Activated naive CD8-positive, alpha-beta T cell treated with anti-CD3 and anti-CD28 coated beads for 36 hours (primary cell): Measurements from ENCODE around the gene SPEM2. TPM values are rescaled to one million over a fixed set of nuclear protein-coding genes. Genes with fewer than 3 reads are reported as not detected.
"Not testable (repeated sequence)": the region's sequence is repeated elsewhere in the genome, so short reads cannot be mapped to it uniquely, and the experiment has no call there.

Experiments used
- DNase-seq: peaks from one replicate; pipeline ENCODE4 v3.0.0; 2021
- H3K27ac Mint-ChIP-seq: one replicate; pipeline ENCODE4 v1.8.0; 2022; ENCODE audit warnings: mild to moderate bottlenecking, moderate library complexity, mixed read lengths
- H3K27me3 Mint-ChIP-seq: one replicate; pipeline ENCODE4 v1.8.0; 2022; ENCODE audit warnings: mild to moderate bottlenecking, mixed read lengths
- H3K36me3 Mint-ChIP-seq: one replicate; pipeline ENCODE4 v1.8.0; 2021; ENCODE audit warnings: mild to moderate bottlenecking, mixed read lengths
- H3K4me1 Mint-ChIP-seq: one replicate; pipeline ENCODE4 v1.8.0; 2021; ENCODE audit warnings: mixed read lengths
- H3K4me3 Mint-ChIP-seq: one replicate; pipeline ENCODE4 v1.8.0; 2022; ENCODE audit warnings: mild to moderate bottlenecking, moderate library complexity, mixed read lengths
- H3K9me3 Mint-ChIP-seq: one replicate; pipeline ENCODE4 v1.8.0; 2022; ENCODE audit warnings: mixed read lengths
- total RNA-seq, 2 experiments: library from RNA; stranded (reverse); gene quantifications; one replicate each; pipeline ENCODE4 v1.2.3, GENCODE V29; 2021

The SPEM2 gene
- total RNA-seq, 2 experiments from 2014 or later = not detected

DNA sequence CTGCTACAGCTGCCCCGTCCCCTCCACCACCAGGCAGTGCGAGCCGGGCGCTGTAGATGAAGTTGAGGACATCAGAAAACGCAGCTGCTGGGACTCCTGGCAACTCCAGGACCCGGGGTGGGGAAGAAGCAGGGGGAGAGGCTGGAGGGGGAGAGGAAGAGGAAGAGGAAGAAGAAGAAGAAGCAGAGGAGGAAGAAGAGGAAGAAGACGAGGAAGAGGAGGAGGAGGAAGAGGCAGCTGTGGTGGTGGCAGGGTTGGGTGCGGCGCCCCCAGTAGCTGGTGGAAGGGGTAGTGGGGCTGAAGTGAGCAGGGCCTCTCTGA is 40.9 kb downstream of the SPEM2 start:
- Mint-ChIP-seq H3K27me3 (no peaks in the 10 kb centered on the region), H3K27ac (peak overlapping the region; percentile 42), H3K36me3 (peaks cover 8% of the 10 kb centered on the region), H3K9me3 (no peaks in the 10 kb centered on the region), H3K4me1 (peaks cover 20% of the 10 kb centered on the region), H3K4me3 (no peak overlapping the region)
- DNase-seq = no peak

DNA sequence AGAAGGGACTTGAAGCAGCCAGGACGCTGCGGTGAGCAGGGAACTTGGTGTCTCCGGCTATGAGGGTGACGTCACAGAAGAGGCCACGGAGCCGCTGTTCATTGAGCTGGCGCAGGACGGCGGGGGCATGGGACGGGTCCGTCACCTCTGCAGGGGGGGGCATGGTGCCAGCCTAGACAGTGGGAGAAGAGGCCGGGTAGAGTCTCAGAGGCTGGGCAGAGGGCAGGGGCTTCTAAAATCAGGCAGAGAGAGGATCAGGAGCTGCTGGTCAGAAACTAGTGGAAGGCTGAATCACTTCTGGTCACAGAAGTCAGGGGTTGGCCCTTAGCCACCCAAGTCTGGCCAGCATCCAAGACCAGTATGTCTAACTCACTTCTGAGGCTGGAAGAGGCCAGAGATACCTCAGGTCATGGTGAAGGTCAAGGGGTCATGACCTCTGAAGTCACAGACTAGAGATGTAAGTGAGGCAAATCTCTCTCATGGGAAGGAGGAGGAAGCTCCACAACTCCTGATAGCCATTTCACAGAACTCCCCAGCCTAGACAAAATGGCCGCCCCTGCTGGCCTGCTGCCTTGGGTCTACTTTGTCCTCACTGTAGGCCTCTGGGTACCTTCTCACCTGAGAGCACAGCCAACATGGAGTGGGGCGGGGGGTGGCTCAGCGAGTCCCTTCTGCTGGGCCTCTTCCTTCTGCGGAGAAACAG is 41.4 kb downstream of the SPEM2 start:
- Mint-ChIP-seq H3K27ac (peak overlapping the region; percentile 74), H3K4me1 (peaks cover 24% of the 10 kb centered on the region), H3K4me3 (no peak overlapping the region), H3K9me3 (no peaks in the 10 kb centered on the region), H3K27me3 (no peaks in the 10 kb centered on the region), H3K36me3 (peaks cover 5% of the 10 kb centered on the region)
- no peak for DNase-seq

DNA sequence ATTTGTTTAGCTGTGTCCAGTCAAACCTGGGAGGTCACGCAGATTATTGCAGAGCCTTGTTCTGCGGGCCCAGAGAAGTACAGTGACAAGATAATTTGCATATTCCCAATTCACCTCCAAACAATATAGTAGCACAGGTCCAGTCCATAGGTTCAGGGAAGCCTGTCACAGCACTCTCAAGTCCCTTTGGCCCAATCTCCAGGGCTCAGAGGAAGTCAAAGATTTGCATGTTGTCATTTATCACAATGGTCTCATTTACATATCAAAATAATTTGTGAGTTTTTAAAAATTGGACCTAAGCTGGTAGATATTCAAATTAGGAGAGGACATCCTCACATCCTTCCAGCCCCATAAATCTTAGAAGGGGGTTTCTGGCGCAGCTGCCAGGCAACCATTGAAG is 42.1 kb downstream of the SPEM2 start:
- Mint-ChIP-seq H3K9me3 (no peaks in the 10 kb centered on the region), H3K36me3 (peaks cover 5% of the 10 kb centered on the region), H3K4me3 (no peak overlapping the region), H3K27ac (peak overlapping the region; percentile 74), H3K4me1 (peaks cover 27% of the 10 kb centered on the region), H3K27me3 (no peaks in the 10 kb centered on the region)
- no peak for DNase-seq

DNA sequence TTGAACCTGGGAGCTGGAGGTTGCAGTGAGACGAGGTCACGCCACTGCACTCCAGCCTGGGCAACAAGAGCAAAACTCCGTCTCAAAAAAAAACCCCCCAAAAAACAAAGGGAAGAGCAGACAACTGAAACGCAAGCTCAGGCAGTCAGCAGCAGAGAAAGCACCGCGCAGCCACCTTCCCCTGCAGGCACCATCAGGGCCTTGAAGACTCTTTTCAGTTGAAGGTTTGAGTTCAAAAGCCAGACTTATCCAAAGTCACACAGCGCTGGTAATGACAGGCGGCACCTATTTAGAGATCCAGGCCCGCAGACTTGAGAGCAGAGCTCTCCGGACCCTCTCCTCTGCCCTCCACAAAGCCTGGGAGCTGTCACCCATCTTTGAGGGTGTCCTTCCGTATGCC is 42.9 kb downstream of the SPEM2 start:
- Mint-ChIP-seq H3K36me3 (peaks cover 5% of the 10 kb centered on the region), H3K4me1 (peaks cover 30% of the 10 kb centered on the region), H3K9me3 (no peaks in the 10 kb centered on the region), H3K27ac (no peak overlapping the region), H3K4me3 (no peak overlapping the region), H3K27me3 (no peaks in the 10 kb centered on the region)
- no peak for DNase-seq

DNA sequence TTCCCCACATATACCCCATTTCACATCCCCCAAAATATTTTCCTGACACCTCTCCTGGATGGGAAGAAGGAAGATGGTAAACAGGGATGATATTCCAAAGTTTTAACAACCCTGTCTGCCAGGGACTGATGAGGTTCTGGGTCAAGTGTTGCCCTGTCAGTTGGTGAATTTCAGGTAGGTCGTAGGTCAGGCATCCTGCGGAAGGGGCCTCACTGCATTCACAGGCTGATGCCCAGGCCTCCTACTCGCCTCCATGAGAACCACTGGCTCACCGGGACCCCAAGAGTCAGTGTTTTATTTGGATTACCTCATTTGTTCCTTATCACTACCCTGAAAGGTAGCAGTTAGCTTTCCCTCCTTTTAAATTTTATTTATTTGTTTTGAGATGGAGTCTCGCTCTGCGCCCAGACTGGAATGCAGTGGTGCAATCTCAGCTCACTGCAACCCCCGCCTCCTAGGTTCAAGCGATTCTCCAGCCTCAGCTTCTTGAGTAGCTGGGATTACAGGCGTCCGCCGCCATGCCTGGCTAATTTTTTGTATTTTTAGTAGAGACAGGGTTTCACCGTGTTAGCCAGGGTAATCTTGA is 43.5 kb downstream of the SPEM2 start:
- H3K4me1 Mint-ChIP-seq = peaks cover 30% of the 10 kb centered on the region
- H3K36me3 Mint-ChIP-seq = peaks cover 4% of the 10 kb centered on the region
- no peaks in the 10 kb centered on the region for H3K27me3 Mint-ChIP-seq
- no peak for DNase-seq
- no peak overlapping the region for H3K4me3 Mint-ChIP-seq
- no peaks in the 10 kb centered on the region for H3K9me3 Mint-ChIP-seq
- no peak overlapping the region for H3K27ac Mint-ChIP-seq

DNA sequence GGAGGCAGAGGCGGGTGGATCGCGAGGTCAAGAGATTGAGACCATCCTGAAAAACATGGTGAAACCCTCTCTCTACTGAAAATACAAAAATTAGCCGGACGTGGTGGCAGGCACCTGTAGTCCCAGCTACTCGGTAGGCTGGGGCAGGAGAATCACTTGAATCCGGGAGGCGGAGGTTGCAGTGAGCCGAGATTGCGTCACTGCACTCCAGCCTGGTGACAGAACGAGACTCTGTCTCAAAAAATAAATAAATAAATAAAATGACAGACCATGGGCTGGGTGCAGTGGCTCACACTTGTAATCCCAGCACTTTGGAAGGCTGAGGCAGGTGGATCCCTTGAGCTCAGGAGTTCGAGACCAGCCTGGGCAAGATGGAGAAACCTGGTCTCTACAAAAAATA is 44.4 kb downstream of the SPEM2 start:
- not testable (repeated sequence) for H3K9me3 Mint-ChIP-seq, DNase-seq, H3K27me3 Mint-ChIP-seq, H3K27ac Mint-ChIP-seq, H3K36me3 Mint-ChIP-seq, H3K4me3 Mint-ChIP-seq
- peaks cover 30% of the 10 kb centered on the region for H3K4me1 Mint-ChIP-seq

DNA sequence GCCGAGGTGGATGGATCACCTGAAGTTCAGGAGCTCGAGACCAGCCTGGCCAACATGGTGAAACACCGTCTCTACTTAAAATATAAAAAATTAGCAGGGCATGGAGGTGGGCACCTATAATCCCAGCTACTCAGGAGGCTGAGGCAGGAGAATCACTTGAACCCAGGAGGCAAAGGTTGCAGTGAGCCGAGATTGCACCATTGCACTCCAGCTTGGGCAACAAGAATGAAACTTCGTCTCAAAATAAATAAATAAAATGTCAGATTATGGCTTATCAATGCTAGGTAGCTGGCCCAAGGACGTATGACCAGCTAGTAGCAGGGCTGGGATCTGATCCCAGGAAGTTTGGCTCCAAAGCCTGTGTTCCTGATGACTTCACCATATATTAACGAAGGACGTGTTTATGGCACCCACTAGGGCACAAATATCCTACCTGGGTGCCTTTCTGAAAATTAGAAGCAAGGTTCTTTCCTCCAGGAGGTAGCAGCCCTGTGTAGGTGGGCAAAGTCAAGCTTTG is 45.1 kb downstream of the SPEM2 start:
- H3K9me3 Mint-ChIP-seq, H3K4me3 Mint-ChIP-seq, H3K36me3 Mint-ChIP-seq, H3K27ac Mint-ChIP-seq, DNase-seq, H3K27me3 Mint-ChIP-seq: not testable (repeated sequence)
- H3K4me1 Mint-ChIP-seq = peaks cover 30% of the 10 kb centered on the region

DNA sequence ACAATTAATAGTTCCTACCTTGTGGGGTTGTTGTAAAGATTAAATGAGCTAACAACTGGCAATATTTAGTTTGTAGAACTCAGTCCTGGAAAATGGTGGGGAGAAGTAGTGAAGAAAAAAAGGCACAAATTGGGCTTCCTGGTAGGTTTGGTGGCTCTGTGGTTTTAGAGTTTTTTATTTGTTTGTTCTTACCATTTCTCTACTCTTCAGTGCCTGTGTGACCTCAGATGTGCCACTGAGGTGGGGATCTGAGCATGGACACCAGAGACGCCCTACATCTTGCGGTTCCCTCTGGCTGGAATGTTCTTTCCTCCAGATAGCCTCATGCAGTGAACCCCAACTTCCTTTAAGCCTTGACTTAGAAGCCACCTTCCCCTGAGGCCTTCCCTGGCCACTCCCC is 46.3 kb downstream of the SPEM2 start:
- Mint-ChIP-seq H3K9me3 (no peaks in the 10 kb centered on the region), H3K27me3 (no peaks in the 10 kb centered on the region), H3K27ac (peak overlapping the region; percentile 70), H3K4me1 (peaks cover 38% of the 10 kb centered on the region), H3K36me3 (peaks cover 11% of the 10 kb centered on the region), H3K4me3 (no peak overlapping the region)
- DNase-seq = no peak

DNA sequence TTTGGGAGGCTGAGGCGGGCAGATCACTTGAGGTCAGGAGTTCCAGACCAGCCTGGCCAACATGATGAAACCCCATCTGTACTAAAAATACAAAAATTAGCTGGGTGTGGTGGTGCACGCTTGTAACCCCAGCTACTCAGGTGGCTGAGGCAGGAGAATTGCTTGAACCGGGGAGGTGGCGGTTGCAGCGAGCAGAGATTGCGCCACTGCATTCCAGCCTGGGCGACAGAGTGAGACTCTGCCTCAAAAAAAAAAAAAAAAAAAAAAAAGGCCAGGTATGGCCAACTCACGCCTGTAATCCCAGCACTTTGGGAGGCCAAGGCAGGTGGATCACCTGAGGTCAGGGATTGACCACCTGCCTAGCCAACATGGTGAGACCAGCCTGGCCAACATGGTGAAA is 49.4 kb downstream of the SPEM2 start:
- Mint-ChIP-seq H3K36me3 (peaks cover 15% of the 10 kb centered on the region), H3K4me1 (peaks cover 36% of the 10 kb centered on the region)
- not testable (repeated sequence) for DNase-seq, H3K27me3 Mint-ChIP-seq, H3K4me3 Mint-ChIP-seq, H3K27ac Mint-ChIP-seq, H3K9me3 Mint-ChIP-seq

DNA sequence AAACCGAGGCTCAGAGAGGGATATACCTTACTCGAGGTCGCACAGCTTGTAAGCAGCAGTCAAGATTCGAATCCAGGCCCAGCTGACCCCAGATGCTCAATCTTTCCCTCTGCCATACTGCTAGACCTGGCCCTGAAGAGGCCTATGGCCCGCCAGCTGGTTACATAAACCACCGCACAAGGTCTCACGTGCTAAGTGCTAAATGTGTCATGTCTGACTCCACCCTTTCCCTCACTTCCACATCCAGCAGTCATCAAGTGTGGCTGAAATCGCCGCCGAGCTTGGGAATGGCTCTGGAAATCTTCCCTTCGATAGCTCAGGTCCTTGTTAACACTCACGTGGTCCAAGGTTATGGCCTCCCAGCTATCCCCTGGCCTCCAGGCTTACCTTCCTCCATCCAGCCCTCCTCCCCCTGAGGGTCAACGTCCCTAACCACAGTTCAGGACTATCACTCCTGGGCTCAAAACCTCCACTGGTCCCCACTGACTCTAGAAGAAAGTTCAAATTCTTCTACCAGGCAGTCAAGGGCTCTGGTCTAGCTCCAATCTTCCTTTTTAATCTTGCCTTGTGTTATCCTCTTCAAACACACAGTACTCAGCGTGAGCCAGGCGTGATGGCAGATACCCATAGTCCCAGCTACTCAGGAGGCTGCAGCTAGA is 50.5 kb downstream of the SPEM2 start:
- Mint-ChIP-seq H3K9me3 (no peaks in the 10 kb centered on the region), H3K4me3 (peak overlapping the region; percentile 56), H3K4me1 (peaks cover 43% of the 10 kb centered on the region), H3K27me3 (no peaks in the 10 kb centered on the region), H3K27ac (peak overlapping the region; percentile 92), H3K36me3 (peaks cover 17% of the 10 kb centered on the region)
- no peak for DNase-seq

DNA sequence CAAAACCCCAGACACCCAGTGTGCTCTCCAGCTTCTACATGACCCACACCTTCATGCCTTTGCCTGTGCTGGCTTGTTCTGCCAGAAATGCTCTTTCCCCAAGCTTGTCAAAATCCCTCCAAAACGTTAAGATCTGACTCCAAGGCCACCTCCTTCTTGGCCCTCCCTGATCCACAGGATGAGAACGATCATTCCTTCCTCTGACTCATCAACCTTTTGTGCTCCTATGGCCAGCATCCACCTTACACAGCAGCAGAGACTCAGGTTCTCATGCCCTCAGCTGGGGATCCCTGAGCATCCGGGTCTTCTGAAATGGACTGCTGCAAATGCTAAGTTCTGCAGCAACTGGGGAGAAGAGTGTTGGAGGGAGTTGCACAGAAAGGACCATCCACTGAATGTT is 51.1 kb downstream of the SPEM2 start:
- H3K4me3 Mint-ChIP-seq = peak overlapping the region; percentile 56
- peak overlapping the region; percentile 92 for H3K27ac Mint-ChIP-seq

DNA sequence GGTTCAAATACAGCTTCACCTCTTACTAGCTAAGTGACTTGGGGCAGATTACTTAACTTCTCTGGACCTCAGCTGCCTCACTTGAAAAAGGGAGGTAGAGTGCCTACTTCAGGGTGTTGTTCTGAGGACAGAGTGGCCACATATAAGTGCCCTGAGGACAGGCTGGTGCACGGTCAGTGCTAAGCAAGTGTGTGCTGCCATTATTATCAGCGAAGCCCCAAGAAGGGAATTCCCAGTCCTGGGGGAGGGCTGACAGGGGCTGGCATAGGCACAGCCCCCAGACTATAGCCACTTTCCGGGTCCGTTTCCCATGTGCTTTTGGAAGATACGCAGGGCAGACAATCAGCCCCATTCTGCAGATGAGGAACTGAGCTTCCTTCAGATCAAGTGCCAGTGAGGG is 51.5 kb downstream of the SPEM2 start:
- Mint-ChIP-seq H3K27me3 (no peaks in the 10 kb centered on the region), H3K4me3 (peak overlapping the region; percentile 90), H3K27ac (peak overlapping the region; percentile 92), H3K4me1 (peaks cover 45% of the 10 kb centered on the region), H3K36me3 (peaks cover 17% of the 10 kb centered on the region), H3K9me3 (no peaks in the 10 kb centered on the region)
- no peak for DNase-seq

More for the DNA sequence above, 51.1 kb downstream of the SPEM2 start:
- Mint-ChIP-seq H3K27me3 (no peaks in the 10 kb centered on the region), H3K4me1 (peaks cover 45% of the 10 kb centered on the region), H3K36me3 (peaks cover 17% of the 10 kb centered on the region), H3K9me3 (no peaks in the 10 kb centered on the region)
- DNase-seq = no peak

Other genes starting within 250 kb of the SPEM2 start
- gene ASGR1, start 246.2 kb upstream of the SPEM2 start, total RNA-seq = 1 to 10 TPM; 2.8 to 4.4 TPM
- 1 to 10 TPM; 8.9 to 9.8 TPM for gene DLG4, start 205.8 kb upstream of the SPEM2 start, total RNA-seq
- 100 to 1,000 TPM; 245 to 256 TPM for gene ACADVL, start 205.7 kb upstream of the SPEM2 start, total RNA-seq
- 10 to 100 TPM; 64.4 to 66.5 TPM for gene DVL2, start 191.1 kb upstream of the SPEM2 start, total RNA-seq
- 10 to 100 TPM; 28.1 to 28.8 TPM for gene PHF23, start 186.2 kb upstream of the SPEM2 start, total RNA-seq
- gene GABARAP, start 183.2 kb upstream of the SPEM2 start, total RNA-seq = 100 to 1,000 TPM; 112 to 113 TPM
- gene CTDNEP1, start 173.9 kb upstream of the SPEM2 start, total RNA-seq = 100 to 1,000 TPM; 180 to 191 TPM
- 100 to 1,000 TPM in 1 of 2 experiments, 10 to 100 TPM in 1; 99.0 to 110 TPM for gene ELP5, start 173.4 kb upstream of the SPEM2 start, total RNA-seq
- gene CLDN7, start 163.1 kb upstream of the SPEM2 start, total RNA-seq = 1 to 10 TPM in 1 of 2 experiments, under 1 TPM in 1; 0.90 to 1.6 TPM
- under 1 TPM; 0.54 to 0.56 TPM for gene SLC2A4, start 143.9 kb upstream of the SPEM2 start, total RNA-seq
- gene YBX2, start 131.0 kb upstream of the SPEM2 start, total RNA-seq = under 1 TPM; 0.19 to 0.24 TPM
- 1,000 to 10,000 TPM; 1,429 to 1,492 TPM for gene EIF5A, start 118.0 kb upstream of the SPEM2 start, total RNA-seq
- 10 to 100 TPM; 58.4 to 62.6 TPM for gene GPS2, start 110.3 kb upstream of the SPEM2 start, total RNA-seq
- gene NEURL4, start 96.3 kb upstream of the SPEM2 start, total RNA-seq = 10 to 100 TPM; 44.1 to 46.0 TPM
- gene ACAP1, start 89.1 kb upstream of the SPEM2 start, total RNA-seq = 100 to 1,000 TPM; 235 to 238 TPM
- gene KCTD11, start 73.5 kb upstream of the SPEM2 start, total RNA-seq = 1 to 10 TPM; 4.0 to 4.5 TPM
- not detected for gene TMEM95, start 70.5 kb upstream of the SPEM2 start, total RNA-seq
- gene TNK1, start 44.5 kb upstream of the SPEM2 start, total RNA-seq = 1 to 10 TPM; 4.3 to 5.0 TPM
- gene PLSCR3, start 31.1 kb upstream of the SPEM2 start, total RNA-seq = 10 to 100 TPM; 63.0 to 66.8 TPM
- 10 to 100 TPM; 42.7 to 44.3 TPM for gene TMEM256, start 21.5 kb upstream of the SPEM2 start, total RNA-seq
- 1 to 10 TPM; 8.8 to 9.3 TPM for gene NLGN2, start 17.8 kb upstream of the SPEM2 start, total RNA-seq
- not detected for gene SPEM1, start 5.3 kb upstream of the SPEM2 start, total RNA-seq
- not detected for gene SPEM3, start 3.2 kb downstream of the SPEM2 start, total RNA-seq
- gene TMEM102, start 9.8 kb downstream of the SPEM2 start, total RNA-seq = 10 to 100 TPM; 10.4 TPM
- 1 to 10 TPM; 7.6 to 9.2 TPM for gene FGF11, start 13.9 kb downstream of the SPEM2 start, total RNA-seq
- gene CHRNB1, start 19.4 kb downstream of the SPEM2 start, total RNA-seq = 10 to 100 TPM; 10.6 to 11.3 TPM
- gene ZBTB4, start 54.0 kb downstream of the SPEM2 start, total RNA-seq = 10 to 100 TPM; 16.7 TPM
- gene SLC35G6, start 55.8 kb downstream of the SPEM2 start, total RNA-seq = not detected
- 100 to 1,000 TPM; 198 to 200 TPM for gene POLR2A, start 58.8 kb downstream of the SPEM2 start, total RNA-seq
- 10 to 100 TPM; 11.6 to 15.1 TPM for gene TNFSF12, start 123.4 kb downstream of the SPEM2 start, total RNA-seq
- gene TNFSF13, start 133.1 kb downstream of the SPEM2 start, total RNA-seq = 1 to 10 TPM; 6.3 to 7.3 TPM
- 100 to 1,000 TPM in 1 of 2 experiments, 10 to 100 TPM in 1; 96.5 to 100 TPM for gene SENP3, start 136.3 kb downstream of the SPEM2 start, total RNA-seq
- 1 to 10 TPM; 6.6 to 6.7 TPM for gene CD68, start 154.0 kb downstream of the SPEM2 start, total RNA-seq
- 10 to 100 TPM; 72.8 to 77.2 TPM for gene MPDU1, start 158.2 kb downstream of the SPEM2 start, total RNA-seq
- gene SOX15, start 164.5 kb downstream of the SPEM2 start, total RNA-seq = under 1 TPM; 0.28 to 0.35 TPM
- 10 to 100 TPM; 35.5 to 37.0 TPM for gene FXR2, start 189.3 kb downstream of the SPEM2 start, total RNA-seq
- gene SAT2, start 202.2 kb downstream of the SPEM2 start, total RNA-seq = 10 to 100 TPM; 15.4 to 15.5 TPM
- gene SHBG, start 204.5 kb downstream of the SPEM2 start, total RNA-seq = not detected
- gene ATP1B2, start 225.3 kb downstream of the SPEM2 start, total RNA-seq = under 1 TPM in 1 of 2 experiments, not detected in 1; 0.10 TPM